CD14-positive monocyte (primary cell): ENCODE results near the gene NAP1L4. TPM values are rescaled to one million over a fixed set of nuclear protein-coding genes. Genes with fewer than 3 reads are reported as not detected.

ENCODE experiments used
- DNase-seq, 3 donors: peaks; one replicate each; pipeline ENCODE4 v3.0.0-alpha.2; 2011 to 2022
- H2AFZ ChIP-seq: 2 replicates; pipeline ENCODE4 v1.6.0; 2012; ENCODE audit warnings: mild to moderate bottlenecking, low read depth, low read length, inconsistent platforms; ENCODE audit not compliant: insufficient read depth, poor library complexity, severe bottlenecking
- H3K27ac ChIP-seq, 2 donors: 1 replicate in 1 of 2; 2 replicates in 1 of 2; pipeline ENCODE4 v1.5.1; 2012 to 2013; ENCODE audit warnings: low read length in 2 of 2, control low read depth in 1 of 2, inconsistent platforms in 1 of 2, low read depth in 1 of 2, mild to moderate bottlenecking in 1 of 2
- H3K27me3 ChIP-seq, 2 donors: one replicate each; pipeline versions ENCODE4 v1.6.0 to v1.6.1; 2011 to 2013; ENCODE audit warnings: low read length in 2 of 2; ENCODE audit not compliant: control insufficient read depth in 2 of 2, insufficient read depth in 2 of 2
- H3K36me3 ChIP-seq, 2 donors: replicated peaks in 1 of 2; 1 replicate in 1 of 2; 2 replicates in 1 of 2; pipeline versions ENCODE4 v1.5.1 to v1.6.1; 2012 to 2013; ENCODE audit warnings: low read length in 2 of 2, control low read depth in 1 of 2, inconsistent platforms in 1 of 2, mild to moderate bottlenecking in 1 of 2; ENCODE audit not compliant: insufficient read depth in 2 of 2, control insufficient read depth in 1 of 2
- H3K4me1 ChIP-seq, 2 donors: 1 replicate in 1 of 2; 2 replicates in 1 of 2; pipeline versions ENCODE4 v1.5.1 to v1.6.1; 2012 to 2013; ENCODE audit warnings: low read length in 2 of 2, control low read depth in 1 of 2, inconsistent platforms in 1 of 2, mild to moderate bottlenecking in 1 of 2, moderate library complexity in 1 of 2; ENCODE audit not compliant: insufficient read depth in 2 of 2, control insufficient read depth in 1 of 2
- H3K4me2 ChIP-seq: replicated peaks from 2 replicates; pipeline ENCODE3; 2012; ENCODE audit warnings: low read length, moderate library complexity, mild to moderate bottlenecking; ENCODE audit not compliant: poor library complexity, severe bottlenecking; ENCODE audit errors: extremely low read depth
- H3K4me3 ChIP-seq, 3 experiments: fragments of 200-600 bp in 1 of 3; sonication (generic) in 1 of 3; replicated peaks in 1 of 3; 1 replicate in 2 of 3; 2 replicates in 1 of 3; pipeline ENCODE4 v1.5.1; 2011 to 2013; ENCODE audit warnings: low read length in 3 of 3, mild to moderate bottlenecking in 3 of 3, control low read depth in 2 of 3, low read depth in 2 of 3, inconsistent platforms in 1 of 3, moderate library complexity in 1 of 3
- H3K79me2 ChIP-seq: 2 replicates; pipeline ENCODE4 v1.6.0; 2012; ENCODE audit warnings: mild to moderate bottlenecking, control low read depth, inconsistent platforms, low read length, moderate library complexity; ENCODE audit not compliant: insufficient read depth
- H3K9ac ChIP-seq: 2 replicates; pipeline ENCODE4 v1.6.0; 2017; ENCODE audit warnings: low read length, mild to moderate bottlenecking; ENCODE audit not compliant: insufficient read depth, poor library complexity, severe bottlenecking
- H3K9me3 ChIP-seq, 2 donors: replicated peaks in 1 of 2; 1 replicate in 1 of 2; 2 replicates in 1 of 2; pipeline versions ENCODE4 v1.5.1 to v1.6.1; 2012 to 2013; ENCODE audit warnings: low read length in 2 of 2, control low read depth in 1 of 2; ENCODE audit not compliant: control insufficient read depth in 1 of 2, insufficient read depth in 1 of 2
- H4K20me1 ChIP-seq: 2 replicates; pipeline ENCODE4 v1.6.0; 2012; ENCODE audit warnings: mild to moderate bottlenecking, low read length, control low read depth, moderate library complexity; ENCODE audit not compliant: insufficient read depth
- H3K27ac Mint-ChIP-seq, 7 donors: one replicate each; pipeline ENCODE4 v1.8.0; 2020; ENCODE audit warnings: mild to moderate bottlenecking in 7 of 7, mixed read lengths in 7 of 7, moderate library complexity in 6 of 7, inconsistent platforms in 2 of 7
- H3K27me3 Mint-ChIP-seq, 3 donors: one replicate each; pipeline ENCODE4 v1.8.0; 2021 to 2022; ENCODE audit warnings: low read depth in 3 of 3, mild to moderate bottlenecking in 3 of 3, mixed read lengths in 3 of 3, moderate library complexity in 3 of 3, inconsistent platforms in 1 of 3
- H3K36me3 Mint-ChIP-seq, 2 donors: one replicate each; pipeline ENCODE4 v1.8.0; 2020; ENCODE audit warnings: mixed read lengths in 2 of 2, inconsistent platforms in 1 of 2, mild to moderate bottlenecking in 1 of 2
- H3K4me1 Mint-ChIP-seq: one replicate; pipeline ENCODE4 v1.8.0; 2020; ENCODE audit warnings: mild to moderate bottlenecking, mixed read lengths
- H3K4me3 Mint-ChIP-seq, 2 donors: one replicate each; pipeline ENCODE4 v1.8.0; 2020; ENCODE audit warnings: mild to moderate bottlenecking in 2 of 2, mixed read lengths in 2 of 2, moderate library complexity in 1 of 2
- H3K9me3 Mint-ChIP-seq, 7 donors: one replicate each; pipeline ENCODE4 v1.8.0; 2020 to 2022; ENCODE audit warnings: mixed read lengths in 7 of 7, mild to moderate bottlenecking in 6 of 7, moderate library complexity in 6 of 7, inconsistent platforms in 2 of 7
- CTCF ChIP-seq: fragments of 200-600 bp; IDR thresholded peaks from one replicate; pipeline ENCODE4 v1.8.0; 2022; ENCODE audit warnings: antibody characterized with exemption, mild to moderate bottlenecking
- WGBS: methylation state at CpG from one replicate; pipeline ENCODE4 v1.1.5; 2013; ENCODE audit warnings: missing lambda C conversion rate; ENCODE audit not compliant: insufficient coverage; 5-methylcytosine and 5-hydroxymethylcytosine counted together
- intact Hi-C, 2 donors: fragments of 100-400 bp; cut with micrococcal nuclease; formaldehyde crosslinking; loops; one replicate each; pipeline versions ENCODE4 v1.15.0 to v1.15.1; 2023
- polyA plus RNA-seq, 3 donors: library from polyadenylated mRNA; depleted of rRNA in 1 of 3; unstranded in 2 of 3; stranded (reverse) in 1 of 3; fragments of 300-500 nt in 2 of 3; fragments of >200 nt in 1 of 3; fragmentation: Illumina TruSeq in 2 of 3; gene quantifications; 1 replicate in 2 of 3; 2 replicates in 1 of 3; pipeline ENCODE4 v1.2.3, GENCODE V29; 2012 to 2021

Gene NAP1L4
- polyA plus RNA-seq, 3 donors, result 42.1 to 44.9 (median 44.9) TPM

DNA sequence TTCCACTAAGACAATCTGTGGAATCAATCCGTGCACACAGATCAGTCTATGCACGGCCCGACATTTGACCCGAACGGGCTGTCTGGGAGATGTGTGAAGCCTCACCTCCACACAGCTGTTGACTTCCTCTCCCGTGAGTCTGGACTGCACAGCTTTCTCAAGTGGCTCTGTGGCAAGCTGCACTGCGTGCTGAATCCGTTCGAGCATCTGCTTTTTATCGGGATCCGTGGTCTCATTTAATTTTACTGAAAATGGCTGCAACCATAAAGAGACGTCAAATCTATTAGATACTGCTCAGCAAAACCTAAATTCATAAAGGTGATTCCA is 45.8 kb upstream of the NAP1L4 start:
- Histone ChIP-seq H3K9ac (no peak overlapping the region), H3K4me1 (peaks cover 31% of the 10 kb centered on the region in 2 donors), H3K27me3 (no peaks in the 10 kb centered on the region), H3K4me2 (no peak overlapping the region), H4K20me1 (peaks cover 18% of the 10 kb centered on the region), H3K27ac (peak overlapping the region; percentile 58 to 77), H3K36me3 (peaks cover 53 to 83% of the 10 kb centered on the region in 2 donors), H2AFZ (no peak overlapping the region), H3K79me2 (peaks cover 15% of the 10 kb centered on the region), H3K4me3 (no peak overlapping the region), H3K9me3 (no peaks in the 10 kb centered on the region)
- Mint-ChIP-seq H3K9me3 (no peaks in the 10 kb centered on the region), H3K27me3 (peaks cover 0 to 2% (median 0%) of the 10 kb centered on the region in 3 donors), H3K27ac (peak overlapping the region in 5 of 7 donors; percentile 32 to 96 (median 86)), H3K4me3 (no peak overlapping the region), H3K4me1 (peaks cover 35% of the 10 kb centered on the region), H3K36me3 (peaks cover 69 to 89% of the 10 kb centered on the region in 2 donors)
- intact Hi-C loops, result loop anchor here (2.0 to 10.0 kb wide), 6 partner anchors 46 to 179 kb away; partner anchors contain the start of genes MRGPRG (in 1 of the 2) and NAP1L4 (in 1 of the 2)
- TF ChIP-seq CTCF, result no peak
- no peak for DNase-seq
- WGBS, result 67% methylated on average over 8 of the region's 12 CpGs

DNA sequence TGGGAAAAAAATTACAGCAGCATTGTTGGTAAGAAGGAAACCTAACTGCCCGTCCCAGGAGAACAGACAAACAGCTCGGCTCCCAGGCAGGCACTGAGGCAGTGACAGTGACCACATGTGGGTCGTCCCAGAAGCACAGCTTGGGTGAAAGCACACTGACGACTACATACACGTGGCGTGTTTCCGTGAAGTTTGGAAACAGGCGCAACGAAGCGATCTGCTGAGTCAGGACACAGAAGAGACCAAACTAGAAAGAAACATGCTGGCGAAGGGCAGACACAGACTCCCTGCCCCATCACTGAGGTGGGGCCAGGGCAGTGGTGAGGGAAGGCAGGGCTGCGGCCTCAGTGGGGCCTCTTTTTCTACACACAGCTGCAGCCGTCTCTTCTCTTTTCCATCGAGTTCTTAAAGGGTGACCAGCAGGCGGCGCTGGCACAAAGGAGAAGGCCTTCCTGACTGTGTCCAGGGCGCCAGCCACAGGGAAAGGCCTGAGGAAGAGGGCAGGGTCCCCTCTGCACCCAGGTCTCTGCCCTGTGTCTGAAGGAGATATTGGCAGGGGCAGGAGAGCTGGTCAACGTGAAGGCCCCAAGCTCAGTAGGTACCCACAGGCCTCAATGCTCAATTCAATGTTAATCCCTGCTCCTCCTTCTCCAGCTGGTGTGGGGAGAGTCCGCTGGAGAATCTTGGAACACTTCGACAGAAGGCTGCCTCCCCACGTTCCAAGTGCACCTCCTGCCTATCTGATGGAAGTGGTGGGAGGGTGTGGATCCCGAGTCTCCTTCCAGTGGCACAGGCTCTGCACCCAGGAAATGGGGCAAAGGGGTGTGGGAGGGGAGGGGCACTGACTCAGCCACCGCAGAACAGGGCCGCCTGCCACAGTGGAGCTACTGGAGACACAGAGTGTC is 45.2 kb upstream of the NAP1L4 start:
- H3K27ac ChIP-seq, result peak overlapping the region; percentile 58 to 77
- Mint-ChIP-seq H3K36me3 (peaks cover 71 to 89% of the 10 kb centered on the region in 2 donors), H3K9me3 (no peaks in the 10 kb centered on the region), H3K27ac (peak overlapping the region; percentile 86 to 96 (median 94)), H3K4me3 (peak overlapping the region; percentile 67 to 77), H3K27me3 (peaks cover 0 to 2% (median 0%) of the 10 kb centered on the region in 3 donors), H3K4me1 (peaks cover 39% of the 10 kb centered on the region)
- H2AFZ ChIP-seq, result peak overlapping the region; percentile 75
- H3K79me2 ChIP-seq, result peaks cover 11% of the 10 kb centered on the region
- peaks cover 59 to 83% of the 10 kb centered on the region in 2 donors for H3K36me3 ChIP-seq
- WGBS, result 33% methylated on average over 9 of the region's 24 CpGs
- peaks cover 31% of the 10 kb centered on the region in 2 donors for H3K4me1 ChIP-seq
- H3K9ac ChIP-seq, result peak overlapping the region; percentile 20
- H3K9me3 ChIP-seq, result no peaks in the 10 kb centered on the region
- TF ChIP-seq CTCF, result peak; percentile 96
- peaks cover 12% of the 10 kb centered on the region for H4K20me1 ChIP-seq
- peak overlapping the region in 1 of 3 experiments; percentile 57 for H3K4me3 ChIP-seq
- peak; percentile 66 to 76 (median 72) for DNase-seq
- H3K4me2 ChIP-seq, result peak overlapping the region; percentile 59
- H3K27me3 ChIP-seq, result no peaks in the 10 kb centered on the region
- intact Hi-C loops, result loop anchor here (2.0 to 10.0 kb wide), 6 partner anchors 45 to 180 kb away; partner anchors contain the start of genes MRGPRG (in 1 of the 2) and NAP1L4 (in 1 of the 2)
